GM12875 (cell line): ENCODE results near the gene FSTL4.

ENCODE experiments used
- H3K4me3 ChIP-seq: one replicate; pipeline ENCODE4 v1.5.1; 2011; ENCODE audit warnings: low read depth, low read length, control low read depth
- TF ChIP-seq, protein P1 (sequence below): IDR thresholded peaks from 2 replicates; pipeline ENCODE4 v1.5.1; 2011; ENCODE audit warnings: low read depth, mild to moderate bottlenecking, control low read depth, inconsistent platforms, low read length, moderate library complexity, borderline replicate concordance; ENCODE audit not compliant: insufficient read depth

FSTL4 gene

DNA sequence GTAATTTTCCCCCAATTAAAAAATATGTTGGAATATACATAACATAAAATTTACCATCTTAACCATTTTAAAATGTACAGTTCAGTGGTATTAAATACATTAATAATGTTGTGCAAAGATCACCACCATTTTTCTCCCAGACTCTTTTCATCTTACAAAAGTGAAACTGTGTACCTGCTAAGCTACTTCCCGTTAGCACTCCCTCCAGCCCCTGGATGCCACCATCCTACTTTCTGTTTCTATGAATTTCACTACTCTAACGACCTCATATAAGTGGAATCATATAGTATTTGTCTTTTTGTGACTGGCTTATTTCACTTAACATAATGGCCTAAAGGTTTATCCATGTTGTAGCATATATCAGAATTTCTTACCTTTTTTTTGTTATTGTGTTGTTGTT is 447.6 kb downstream of the FSTL4 start:
- H3K4me3 ChIP-seq: no peak overlapping the region
- TF ChIP-seq, protein P1, sequence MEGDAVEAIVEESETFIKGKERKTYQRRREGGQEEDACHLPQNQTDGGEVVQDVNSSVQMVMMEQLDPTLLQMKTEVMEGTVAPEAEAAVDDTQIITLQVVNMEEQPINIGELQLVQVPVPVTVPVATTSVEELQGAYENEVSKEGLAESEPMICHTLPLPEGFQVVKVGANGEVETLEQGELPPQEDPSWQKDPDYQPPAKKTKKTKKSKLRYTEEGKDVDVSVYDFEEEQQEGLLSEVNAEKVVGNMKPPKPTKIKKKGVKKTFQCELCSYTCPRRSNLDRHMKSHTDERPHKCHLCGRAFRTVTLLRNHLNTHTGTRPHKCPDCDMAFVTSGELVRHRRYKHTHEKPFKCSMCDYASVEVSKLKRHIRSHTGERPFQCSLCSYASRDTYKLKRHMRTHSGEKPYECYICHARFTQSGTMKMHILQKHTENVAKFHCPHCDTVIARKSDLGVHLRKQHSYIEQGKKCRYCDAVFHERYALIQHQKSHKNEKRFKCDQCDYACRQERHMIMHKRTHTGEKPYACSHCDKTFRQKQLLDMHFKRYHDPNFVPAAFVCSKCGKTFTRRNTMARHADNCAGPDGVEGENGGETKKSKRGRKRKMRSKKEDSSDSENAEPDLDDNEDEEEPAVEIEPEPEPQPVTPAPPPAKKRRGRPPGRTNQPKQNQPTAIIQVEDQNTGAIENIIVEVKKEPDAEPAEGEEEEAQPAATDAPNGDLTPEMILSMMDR: no peak

DNA sequence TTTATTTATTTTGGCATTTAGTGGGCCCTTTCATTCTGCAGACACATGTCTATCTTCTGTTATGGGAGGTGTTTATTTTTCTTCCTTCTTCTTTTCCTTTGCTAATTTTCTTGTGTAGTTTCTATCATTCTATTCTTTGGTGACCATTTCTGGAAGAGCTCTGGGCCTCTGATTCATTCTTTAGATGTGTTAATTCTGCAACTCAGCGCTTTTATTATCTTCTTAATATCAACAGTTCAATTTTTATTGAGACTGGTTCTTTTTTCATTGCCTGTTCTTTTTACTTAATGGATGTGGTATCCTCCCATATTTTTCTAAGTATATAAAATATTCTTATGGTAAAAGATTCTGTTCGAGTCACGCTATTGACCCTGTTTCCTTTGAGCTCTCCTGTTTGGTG is 448.5 kb downstream of the FSTL4 start:
- TF ChIP-seq, protein P1: no peak
- H3K4me3 ChIP-seq: no peak overlapping the region

DNA sequence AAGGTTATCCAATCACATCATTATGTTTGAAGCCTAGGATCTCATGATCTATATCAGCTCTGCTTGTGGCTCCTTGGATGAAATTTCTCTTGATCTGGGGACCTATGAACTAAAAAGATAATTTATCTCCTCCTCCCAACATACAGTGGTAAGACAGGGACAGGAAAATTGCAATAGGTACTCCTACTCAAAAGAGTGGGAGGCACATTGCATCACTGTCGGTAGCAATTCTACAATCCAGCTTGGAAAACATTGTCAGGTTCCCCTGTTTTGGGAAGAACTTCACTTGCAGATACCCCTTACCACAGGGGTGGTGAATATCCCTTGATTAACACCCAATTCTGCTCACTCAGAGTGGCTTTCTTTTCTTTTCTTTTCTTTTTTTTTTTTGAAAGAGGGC is 452.8 kb downstream of the FSTL4 start:
- no peak overlapping the region for H3K4me3 ChIP-seq
- TF ChIP-seq, protein P1: no peak

DNA sequence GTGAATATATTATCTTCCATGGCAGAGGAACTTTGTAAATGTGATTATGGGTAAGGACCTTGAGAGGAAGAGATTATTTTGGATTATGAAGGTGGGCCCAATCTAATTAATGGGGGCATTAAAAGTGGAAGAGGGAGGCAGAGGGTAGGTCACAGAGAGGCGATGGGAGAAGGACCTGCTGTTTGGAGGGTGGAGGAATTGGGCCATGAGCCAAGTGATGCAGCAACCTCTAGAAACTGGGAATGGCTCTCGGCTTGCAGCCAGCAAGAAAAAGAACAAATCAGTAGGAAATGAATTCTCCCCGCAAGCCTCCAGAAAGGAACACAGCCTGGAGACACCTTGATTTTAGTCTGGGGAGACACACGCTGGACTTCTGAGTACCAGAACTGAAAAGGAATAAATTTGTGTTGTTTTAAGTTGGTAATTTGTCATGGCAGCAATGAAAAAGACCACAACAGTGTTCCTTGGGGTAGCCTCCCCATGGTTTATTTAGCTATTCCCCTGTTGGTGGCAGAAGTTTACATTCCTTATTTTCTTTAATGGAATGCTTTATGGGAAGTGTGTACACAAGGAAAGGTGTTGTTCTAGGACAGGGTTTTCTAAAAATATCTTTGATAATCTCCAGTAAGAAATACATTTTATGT is 456.9 kb downstream of the FSTL4 start:
- TF ChIP-seq, protein P1: no peak
- H3K4me3 ChIP-seq: no peak overlapping the region

DNA sequence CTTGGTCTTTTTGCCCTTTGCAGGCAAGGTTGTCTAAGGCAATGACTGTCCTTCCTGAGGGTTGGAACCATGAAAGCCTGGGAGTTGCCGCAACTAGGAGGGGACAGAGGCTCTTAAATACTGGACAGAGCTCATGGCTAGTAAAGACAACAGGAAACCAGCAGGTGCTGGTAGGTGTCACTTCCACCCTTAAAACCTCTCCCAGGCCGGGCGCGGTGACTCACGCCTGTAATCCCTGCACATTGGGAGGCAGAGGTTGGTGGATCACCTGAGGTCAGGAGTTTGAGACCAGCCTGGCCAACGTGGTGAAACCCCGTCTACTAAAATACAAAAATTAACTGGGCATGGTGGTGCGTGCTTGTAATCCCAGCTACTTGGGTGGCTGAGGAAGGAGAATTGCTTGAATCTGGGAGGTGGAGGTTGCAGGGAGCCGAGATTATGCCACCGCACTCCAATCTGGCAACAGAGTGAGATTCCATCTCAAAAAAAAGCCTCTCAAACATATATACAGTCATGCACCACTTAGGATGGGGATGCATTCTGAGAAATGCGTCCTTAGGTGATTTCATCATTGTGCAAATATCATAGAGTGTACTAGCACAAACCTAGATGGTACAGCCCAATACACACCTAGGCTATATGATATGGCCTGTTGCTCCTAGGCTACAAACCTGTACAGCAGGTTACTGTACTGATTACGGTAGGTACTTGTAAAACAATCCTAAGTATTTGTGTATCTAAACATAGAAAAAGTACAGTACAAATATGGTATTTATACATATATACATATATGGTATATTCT is 457.9 kb downstream of the FSTL4 start:
- no peak overlapping the region for H3K4me3 ChIP-seq
- TF ChIP-seq, protein P1: no peak

DNA sequence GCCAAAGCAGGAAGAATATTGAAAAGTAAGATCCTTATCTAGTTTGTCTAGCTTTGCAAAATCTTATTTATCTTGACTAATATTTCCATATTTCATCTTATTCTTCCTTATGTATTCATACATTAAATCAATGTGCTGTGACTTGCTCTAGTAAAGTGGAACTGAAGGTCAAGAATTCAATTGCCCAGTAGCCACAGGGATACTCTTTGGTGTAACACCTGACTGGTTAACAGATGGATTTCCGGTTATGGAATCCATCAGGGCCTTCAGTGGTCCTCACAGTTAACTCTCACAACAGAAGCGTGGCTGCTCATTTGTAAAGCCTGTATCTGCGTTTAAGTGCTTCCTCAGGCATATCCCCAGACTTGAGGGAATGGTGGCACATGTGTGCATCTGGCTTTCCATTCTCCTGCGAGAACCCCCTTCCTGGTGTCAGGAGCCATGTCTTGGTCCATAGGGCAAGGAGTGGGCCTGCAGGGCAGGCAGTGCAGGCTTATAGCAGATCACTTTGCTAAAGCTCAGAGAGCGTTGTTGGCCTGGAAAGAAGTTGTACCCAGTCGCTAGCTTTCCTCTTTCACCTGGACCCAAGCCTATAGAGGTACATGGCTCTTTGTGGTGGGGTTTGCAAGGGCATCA is 461.3 kb downstream of the FSTL4 start:
- TF ChIP-seq, protein P1: no peak
- H3K4me3 ChIP-seq: no peak overlapping the region

DNA sequence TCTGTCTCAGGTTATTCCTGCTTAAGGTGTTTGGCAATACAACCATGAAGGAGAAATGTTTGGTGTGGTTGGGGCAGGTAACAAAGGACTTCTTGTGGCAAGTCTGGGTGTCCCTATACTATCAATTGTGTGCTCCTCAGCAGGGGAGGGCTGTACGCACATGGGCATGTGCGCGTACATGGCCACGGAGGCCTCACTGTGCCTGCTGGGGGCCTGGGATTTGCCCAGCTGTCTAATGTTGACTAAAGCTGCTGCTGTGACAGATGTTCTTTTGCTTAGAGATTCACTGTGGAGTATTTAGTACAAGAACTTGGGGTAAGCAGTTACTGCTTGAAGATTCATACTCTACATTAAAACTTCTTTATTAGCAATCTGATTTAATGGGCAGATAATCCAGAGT is 463.0 kb downstream of the FSTL4 start:
- no peak overlapping the region for H3K4me3 ChIP-seq
- TF ChIP-seq, protein P1: no peak
